Daoy (cell line): Measurements from ENCODE around the gene CCDC187. TPM values are rescaled to one million over a fixed set of nuclear protein-coding genes. Genes with fewer than 3 reads are reported as not detected.
A peak's percentile ranks its signal among the peaks of the same experiment; 100 is the strongest.
"Not testable (repeated sequence)": the region's sequence is repeated elsewhere in the genome, so short reads cannot be mapped to it uniquely, and the experiment has no call there.

Experiments
- DNase-seq: peaks from one replicate; pipeline ENCODE4 v3.0.0-alpha.2; 2015; ENCODE audit warnings: low read depth
- total RNA-seq: library from RNA; depleted of rRNA; stranded (reverse); fragments of >200 nt; shearing (Covaris generic); gene quantifications from 2 replicates; pipeline ENCODE4 v1.2.3, GENCODE V29; 2014

The CCDC187 gene
- total RNA-seq, 1 experiment from 2014 or later: not detected

- no peak for DNase-seq
These were observed 63.9 kb downstream of the CCDC187 start for GRCh38 chr9:136239983-136240330.

GRCh38 chr9:136239135-136239982 is 64.5 kb downstream of the CCDC187 start:
- no peak for DNase-seq

DNA sequence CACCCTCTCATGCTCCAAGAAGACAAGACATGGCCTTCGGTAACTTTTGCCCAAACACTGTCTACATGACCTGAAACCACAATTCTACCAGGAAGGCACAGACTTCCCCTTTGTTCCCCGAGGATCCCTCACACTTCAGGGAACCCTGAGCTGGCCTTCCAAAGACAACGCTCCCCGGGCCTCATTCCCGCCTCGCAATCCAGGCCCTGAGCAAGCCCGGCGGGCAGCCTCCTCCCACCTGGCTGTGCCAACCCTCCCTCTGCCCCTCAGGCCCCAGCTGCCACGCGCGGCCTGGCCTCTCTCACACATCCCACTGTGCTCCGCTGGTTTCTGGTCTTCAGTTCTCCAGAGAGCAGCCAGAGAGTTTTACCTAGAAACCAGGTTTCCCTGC is 65.6 kb downstream of the CCDC187 start:
- DNase-seq: no peak

GRCh38 chr9:136237486-136238341 is 66.2 kb downstream of the CCDC187 start:
- no peak for DNase-seq

GRCh38 chr9:136236471-136237410 is 67.2 kb downstream of the CCDC187 start:
- not testable (repeated sequence) for DNase-seq

GRCh38 chr9:136235709-136236455 is 68.0 kb downstream of the CCDC187 start:
- no peak for DNase-seq

GRCh38 chr9:136235171-136235570 is 68.7 kb downstream of the CCDC187 start:
- DNase-seq: no peak

GRCh38 chr9:136234597-136234996 is 69.3 kb downstream of the CCDC187 start:
- DNase-seq: no peak

DNA sequence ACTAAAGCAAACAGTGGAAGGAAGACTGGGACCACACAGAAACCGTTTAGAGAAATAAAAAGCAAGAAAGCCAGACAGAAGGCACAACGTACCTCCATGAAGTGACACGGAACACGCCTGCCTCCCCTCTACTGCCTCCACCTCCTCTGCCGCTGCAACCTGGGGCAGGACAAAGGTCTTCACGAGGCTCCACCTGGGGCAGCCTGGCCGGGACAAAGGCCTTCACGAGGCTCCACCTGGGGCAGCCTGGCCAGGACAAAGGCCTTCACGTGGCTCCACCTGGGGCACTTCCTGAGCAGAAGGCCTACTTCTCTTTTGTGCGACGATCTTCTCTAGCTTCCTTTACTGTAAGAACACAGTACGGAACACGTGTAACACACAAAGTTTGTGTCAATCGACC is 70.0 kb downstream of the CCDC187 start:
- no peak for DNase-seq

DNA sequence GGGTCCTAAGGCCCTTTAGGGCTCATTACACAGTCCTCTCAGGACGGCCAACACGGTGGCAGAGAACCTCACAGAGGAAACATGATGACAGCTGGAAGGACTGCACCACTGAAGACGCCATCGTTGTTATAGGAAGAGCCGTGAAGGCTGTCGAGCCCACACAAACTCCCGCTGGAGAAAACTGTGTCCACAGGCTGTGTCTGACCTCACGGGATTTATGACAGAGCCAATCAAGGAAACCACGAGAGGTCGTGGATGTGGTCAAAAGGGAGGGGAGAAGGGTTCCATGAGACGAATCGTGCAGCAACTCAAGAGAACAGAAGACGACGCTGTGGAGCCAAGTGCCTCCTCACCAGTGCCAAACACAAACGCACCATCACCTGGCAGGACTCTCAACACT is 70.5 kb downstream of the CCDC187 start:
- DNase-seq: no peak

- no peak for DNase-seq
These were observed 70.9 kb downstream of the CCDC187 start for GRCh38 chr9:136232969-136233368.

DNA sequence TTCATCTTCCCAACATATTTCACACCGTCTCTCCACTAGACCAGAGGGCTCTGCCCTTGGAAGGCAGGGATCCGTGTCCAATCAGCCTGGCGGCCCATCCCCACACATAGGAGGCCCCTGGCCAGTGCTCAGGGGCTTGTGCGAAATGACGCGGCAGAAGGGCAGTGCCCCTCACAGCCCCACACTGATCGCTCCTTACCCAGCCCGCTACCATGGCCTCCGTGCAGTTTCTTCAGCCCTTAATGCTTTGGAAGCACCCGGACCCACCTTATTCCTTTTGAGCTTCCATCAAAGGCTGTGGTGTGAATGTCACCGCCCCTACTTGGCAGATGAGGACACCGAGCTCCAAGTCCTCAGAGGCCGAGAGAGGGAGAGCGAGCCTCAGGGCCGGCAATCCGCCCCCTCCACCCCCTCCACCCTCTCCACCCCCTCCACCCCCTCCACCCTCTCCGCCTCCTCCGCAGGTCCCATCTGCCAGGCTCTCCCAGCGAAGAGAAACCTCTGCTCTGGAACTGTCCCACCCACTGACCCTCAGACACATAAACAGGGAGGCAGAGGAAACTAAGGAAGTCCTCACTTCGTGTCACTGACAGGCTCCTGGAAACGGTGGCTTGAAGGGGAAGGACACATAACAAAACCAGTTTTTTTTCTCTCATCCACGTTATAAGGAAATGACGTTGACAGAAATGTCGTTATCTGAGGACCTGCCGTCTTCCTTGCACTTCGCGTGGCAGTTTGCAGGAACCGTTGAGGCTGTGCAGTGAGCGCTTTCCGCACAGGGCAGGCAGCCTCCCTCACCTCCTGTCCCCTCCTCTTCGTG is 72.2 kb downstream of the CCDC187 start:
- DNase-seq: no peak

DNA sequence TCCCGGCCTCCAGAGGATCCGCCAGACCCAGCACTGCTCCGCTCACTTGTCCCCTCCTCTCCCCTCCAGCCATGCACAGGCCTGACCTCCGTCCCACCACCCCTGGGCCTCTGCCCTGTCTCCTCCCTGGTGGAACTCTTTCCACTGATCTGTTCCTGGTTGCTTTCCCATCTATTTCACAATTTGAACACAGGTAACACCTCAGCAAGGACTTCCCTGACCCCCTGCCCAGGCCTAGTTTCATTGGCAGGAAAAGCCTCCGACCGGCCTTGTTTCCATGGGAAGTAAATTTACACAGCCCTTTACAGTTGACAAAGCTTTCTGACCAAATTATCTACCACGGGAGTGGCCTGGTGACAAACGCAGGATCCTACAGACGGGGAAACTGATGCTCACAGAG is 73.1 kb downstream of the CCDC187 start:
- DNase-seq: no peak

DNA sequence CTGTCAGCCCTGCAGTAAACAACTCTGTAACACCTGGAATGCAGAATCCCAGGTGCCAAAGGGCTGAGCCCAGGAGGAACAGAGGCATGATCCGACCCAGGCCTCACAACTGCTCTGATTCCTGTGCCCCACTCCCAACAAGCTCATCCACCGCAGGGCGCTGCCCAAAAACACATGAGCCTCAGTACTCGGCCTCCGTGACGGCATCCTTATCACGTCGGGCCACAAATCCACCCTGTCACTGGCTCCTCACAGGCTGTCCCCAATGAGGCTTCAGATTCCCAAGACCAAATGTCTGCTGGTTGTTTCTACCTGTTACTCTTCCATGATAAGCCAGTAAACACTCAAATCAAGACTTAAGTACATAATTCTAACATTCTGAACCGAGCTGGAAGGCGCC is 73.5 kb downstream of the CCDC187 start:
- no peak for DNase-seq

GRCh38 chr9:136229096-136230065 is 74.5 kb downstream of the CCDC187 start:
- no peak for DNase-seq

- peak; percentile 92 for DNase-seq
These were observed 75.6 kb downstream of the CCDC187 start for GRCh38 chr9:136228107-136228875.

DNA sequence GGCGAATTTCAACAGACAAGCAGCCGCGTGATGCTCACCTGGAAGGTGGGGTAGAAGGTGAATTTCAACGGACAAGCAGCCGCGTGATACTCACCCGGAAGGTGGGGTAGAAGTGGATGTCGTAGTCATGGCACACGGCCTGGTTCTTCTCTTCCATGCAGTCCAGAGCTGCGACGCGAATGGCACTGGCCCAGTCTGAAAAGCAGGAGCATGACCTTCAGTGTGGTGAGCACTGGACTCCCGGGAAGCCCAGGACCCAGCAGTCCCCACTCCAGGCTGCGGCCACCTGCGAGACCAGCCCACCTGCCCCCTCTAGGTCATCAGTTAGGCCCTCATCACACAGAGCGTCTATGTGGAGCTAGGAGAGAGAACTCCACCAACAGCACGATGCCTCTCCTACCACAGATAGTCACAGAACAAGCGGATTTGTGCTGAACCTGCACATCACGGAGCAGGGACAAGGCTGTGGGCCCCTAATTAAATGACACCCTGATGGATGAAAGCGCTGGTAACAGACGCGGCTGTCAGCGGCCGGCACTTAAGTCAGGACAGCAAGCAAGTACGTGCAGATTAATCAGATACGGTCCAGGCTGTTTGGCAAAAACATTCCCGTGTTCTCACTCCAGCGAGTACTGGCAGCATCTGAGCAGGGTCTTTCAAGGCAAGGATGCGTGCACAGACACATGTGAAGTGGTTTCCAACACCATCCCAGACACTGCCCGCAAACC is 77.0 kb downstream of the CCDC187 start:
- DNase-seq: no peak
